ENCODE data around the gene MUS81. TPM values are rescaled to one million over a fixed set of nuclear protein-coding genes. Genes with fewer than 3 reads are reported as not detected.
"Not testable (repeated sequence)": the region's sequence is repeated elsewhere in the genome, so short reads cannot be mapped to it uniquely, and the experiment has no call there.

MUS81 gene
- total and polyA plus RNA-seq, 2 donors (not counting 3 experiments of a cell fraction or from before 2014, with no cell fraction given) = 57.9 to 76.9 TPM

DNA sequence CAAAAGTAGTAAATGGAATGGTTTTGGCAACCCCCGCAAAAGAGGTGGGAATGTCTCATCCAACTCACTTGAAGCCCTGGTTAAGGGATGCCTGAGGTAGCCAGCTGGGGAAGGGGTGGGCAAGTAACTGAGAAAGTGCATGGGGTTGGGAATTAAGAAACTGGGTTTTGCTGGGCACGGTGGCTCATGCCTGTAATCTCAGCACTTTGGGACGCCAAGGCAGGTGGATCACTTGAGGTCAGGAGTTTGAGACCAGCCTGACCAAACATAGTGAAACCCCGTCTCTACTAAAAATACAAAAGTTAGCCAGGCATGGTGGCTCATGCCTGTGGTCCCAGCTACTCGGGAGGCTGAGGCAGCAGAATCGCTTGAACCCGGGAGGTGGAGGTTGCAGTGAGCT lies 11.5 kb upstream of the MUS81 start:
- H3K4me2 ChIP-seq (ENCODE audit: insufficient read depth, low read length); H2AFZ ChIP-seq (ENCODE audit: low read depth, low read length); H3K27me3 ChIP-seq (ENCODE audit: control insufficient read depth in 2 of 2, insufficient read depth in 2 of 2, low read length in 2 of 2); H3K9me3 ChIP-seq (replicated peaks; ENCODE audit: control insufficient read depth, insufficient read depth, low read length); intact Hi-C loops (cut with micrococcal nuclease); H3K27ac ChIP-seq (ENCODE audit: insufficient read depth, low read depth, low read length); DNase-seq (ENCODE audit: low read depth, low spot score); H3K9me1 ChIP-seq (replicated peaks; ENCODE audit: control insufficient read depth, extremely low read depth, insufficient read depth, low read length); H4K20me1 ChIP-seq (replicated peaks; ENCODE audit: control insufficient read depth, extremely low read depth, insufficient read depth, low read length); FAIRE-seq; dilution Hi-C loops (cut with MboI; ENCODE audit: extremely low pct_ligation_motif_present, low sequenced_read_pairs); H3K4me3 ChIP-seq (replicated peaks in 1 of 3; ENCODE audit: insufficient read depth in 1 of 3, low read depth in 1 of 3, low read length in 3 of 3); H3K4me1 ChIP-seq (ENCODE audit: control insufficient read depth, extremely low read depth, insufficient read depth, low read length); H3K9ac ChIP-seq (replicated peaks; ENCODE audit: extremely low read depth, insufficient read depth, low read length); H3K79me2 ChIP-seq (ENCODE audit: control insufficient read depth, insufficient read depth, low read length): not testable (repeated sequence)
- CTCF ChIA-PET = interaction anchor here (1.6 to 3.4 kb wide), 3 partner anchors 11 to 68 kb away, joined by 6 to 16 read pairs (median 7); partner anchors contain the start of genes AP5B1 and MUS81
- peaks cover 8 to 20% of the 10 kb centered on the region in 2 experiments for H3K36me3 ChIP-seq (ENCODE audit: control insufficient read depth in 2 of 2, extremely low read depth in 1 of 2, insufficient read depth in 2 of 2, low read length in 2 of 2)
- TSS peak; percentile 0 for BruUV-seq (replicated peaks)
- POLR2A ChIA-PET = interaction anchor here (0.5 to 1.1 kb wide), 3 partner anchors 10 to 45 kb away, joined by 3 read pairs; partner anchors contain the start of gene CFL1

DNA sequence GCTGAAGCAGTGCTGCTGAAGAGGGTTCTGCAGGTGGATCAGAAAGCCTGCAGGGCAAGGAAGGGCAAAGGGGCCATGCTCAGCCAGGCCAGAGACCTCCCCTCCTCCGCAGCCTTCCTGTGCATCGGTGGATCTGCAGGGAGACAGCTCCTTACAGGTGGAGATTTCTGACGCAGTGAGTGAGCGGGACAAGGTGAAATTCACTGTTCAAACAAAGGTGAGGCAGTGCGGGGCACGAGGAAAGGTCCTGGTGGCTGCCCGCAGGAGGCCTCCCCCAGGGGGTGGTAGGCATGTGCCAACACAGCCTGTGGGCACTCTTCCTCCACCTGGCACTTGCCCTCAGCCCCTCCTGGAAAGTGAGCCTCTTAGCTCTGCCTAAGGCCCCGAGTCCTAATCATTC lies 10.9 kb upstream of the MUS81 start:
- dilution Hi-C loops (cut with MboI; ENCODE audit: extremely low pct_ligation_motif_present, low sequenced_read_pairs) = no loop called here

More for the DNA sequence above, 10.9 kb upstream of the MUS81 start:
- Histone ChIP-seq H3K9me1 (replicated peaks; ENCODE audit: control insufficient read depth, extremely low read depth, insufficient read depth, low read length) (no peaks in the 10 kb centered on the region), H3K36me3 (ENCODE audit: control insufficient read depth in 2 of 2, extremely low read depth in 1 of 2, insufficient read depth in 2 of 2, low read length in 2 of 2) (peaks cover 14 to 26% of the 10 kb centered on the region in 2 experiments), H3K4me2 (ENCODE audit: insufficient read depth, low read length) (no peak overlapping the region), H3K79me2 (ENCODE audit: control insufficient read depth, insufficient read depth, low read length) (peaks cover 13% of the 10 kb centered on the region), H4K20me1 (replicated peaks; ENCODE audit: control insufficient read depth, extremely low read depth, insufficient read depth, low read length) (peaks cover 5% of the 10 kb centered on the region), H2AFZ (ENCODE audit: low read depth, low read length) (no peak overlapping the region), H3K9me3 (replicated peaks; ENCODE audit: control insufficient read depth, insufficient read depth, low read length) (no peaks in the 10 kb centered on the region), H3K4me1 (ENCODE audit: control insufficient read depth, extremely low read depth, insufficient read depth, low read length) (no peaks in the 10 kb centered on the region), H3K27me3 (ENCODE audit: control insufficient read depth in 2 of 2, insufficient read depth in 2 of 2, low read length in 2 of 2) (no peaks in the 10 kb centered on the region), H3K4me3 (replicated peaks in 1 of 3; ENCODE audit: insufficient read depth in 1 of 3, low read depth in 1 of 3, low read length in 3 of 3) (no peak overlapping the region), H3K27ac (ENCODE audit: insufficient read depth, low read depth, low read length) (no peak overlapping the region), H3K9ac (replicated peaks; ENCODE audit: extremely low read depth, insufficient read depth, low read length) (no peak overlapping the region)
- POLR2A ChIA-PET = interaction anchor here (1.1 kb wide), 1 partner anchor 44 kb away, joined by 3 read pairs; no protein-coding TSS in a partner anchor
- TF ChIP-seq GATA2 (IDR thresholded peaks at IDR 0.05; ENCODE audit: insufficient read depth, insufficient read length, low read depth, low read length) (no peak), FOS (IDR thresholded peaks at IDR 0.05; ENCODE audit: borderline replicate concordance, insufficient read depth, low read length) (no peak), POLR2AphosphoS5 (IDR thresholded peaks at IDR 0.05; ENCODE audit: insufficient read depth, low read depth, low read length) (no peak), MYC (IDR thresholded peaks at IDR 0.05; ENCODE audit: low read depth, low read length) (no peak), MAX (IDR thresholded peaks at IDR 0.05; ENCODE audit: insufficient read depth, insufficient read length) (no peak), EZH2 (IDR thresholded peaks at IDR 0.05; ENCODE audit: borderline replicate concordance, low read depth, low read length, severe bottlenecking) (no peak), POLR2A (IDR thresholded peaks at IDR 0.05; ENCODE audit: low read depth, low read length) (no peak)
- TF ChIP-seq, protein P1, sequence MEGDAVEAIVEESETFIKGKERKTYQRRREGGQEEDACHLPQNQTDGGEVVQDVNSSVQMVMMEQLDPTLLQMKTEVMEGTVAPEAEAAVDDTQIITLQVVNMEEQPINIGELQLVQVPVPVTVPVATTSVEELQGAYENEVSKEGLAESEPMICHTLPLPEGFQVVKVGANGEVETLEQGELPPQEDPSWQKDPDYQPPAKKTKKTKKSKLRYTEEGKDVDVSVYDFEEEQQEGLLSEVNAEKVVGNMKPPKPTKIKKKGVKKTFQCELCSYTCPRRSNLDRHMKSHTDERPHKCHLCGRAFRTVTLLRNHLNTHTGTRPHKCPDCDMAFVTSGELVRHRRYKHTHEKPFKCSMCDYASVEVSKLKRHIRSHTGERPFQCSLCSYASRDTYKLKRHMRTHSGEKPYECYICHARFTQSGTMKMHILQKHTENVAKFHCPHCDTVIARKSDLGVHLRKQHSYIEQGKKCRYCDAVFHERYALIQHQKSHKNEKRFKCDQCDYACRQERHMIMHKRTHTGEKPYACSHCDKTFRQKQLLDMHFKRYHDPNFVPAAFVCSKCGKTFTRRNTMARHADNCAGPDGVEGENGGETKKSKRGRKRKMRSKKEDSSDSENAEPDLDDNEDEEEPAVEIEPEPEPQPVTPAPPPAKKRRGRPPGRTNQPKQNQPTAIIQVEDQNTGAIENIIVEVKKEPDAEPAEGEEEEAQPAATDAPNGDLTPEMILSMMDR (IDR thresholded peaks at IDR 0.05; ENCODE audit: extremely low read depth in 1 of 2, insufficient read depth in 1 of 2, low read depth in 1 of 2, low read length in 2 of 2) = no peak
- intact Hi-C loops (cut with micrococcal nuclease) = no loop called here
- DNase-seq (ENCODE audit: low read depth, low spot score) (no peak), FAIRE-seq (no peak)
- CTCF ChIA-PET = interaction anchor here (1.2 to 3.7 kb wide), 5 partner anchors 10 to 69 kb away, joined by 3 to 18 read pairs (median 7); partner anchors contain the start of genes AP5B1, FIBP and MUS81
- BruUV-seq (replicated peaks) = no TSS peak

All from endothelial cell of umbilical vein (primary cell).